A549 (cell line): ENCODE measurements around the gene PHACTR2. TPM values are rescaled to one million over a fixed set of nuclear protein-coding genes. Genes with fewer than 3 reads are reported as not detected.

ENCODE experiments used
- ATAC-seq, 2 experiments: fragments of 200-7000 bp in 1 of 2; fragments of >200 bp in 1 of 2; cut with Nextera tagmentation in 1 of 2; cut with Tn5 transposase in 1 of 2; 3 replicates each; pipeline versions ENCODE4 v1.8.0 to v1.9.1; 2018 to 2020; ENCODE audit warnings: mild to moderate bottlenecking in 1 of 2, moderate library complexity in 1 of 2
- CTCF ChIA-PET: fragments of 300-600 bp; sonication (Branson Sonifier 250); formaldehyde crosslinking; extraction: SDS; loops from one replicate; lab custom pipeline; 2021; ENCODE audit warnings: antibody characterized with exemption, inconsistent platforms; lab: Yijun Ruan, JAX
- POLR2A ChIA-PET: fragments of 350-600 bp; formaldehyde crosslinking; extraction: SDS; loops from one replicate; lab custom pipeline; 2021; ENCODE audit warnings: antibody characterized with exemption, inconsistent platforms; lab: Yijun Ruan, JAX
- DNase-seq, 2 experiments: peaks; one replicate each; pipeline versions ENCODE4 v3.0.0 to v3.0.0-alpha.2; 2011 to 2016; ENCODE audit warnings: low read depth in 1 of 2, low spot score in 1 of 2
- FAIRE-seq: peaks from 2 replicates; lab custom pipeline; 2011; peaks lifted over from hg19 to GRCh38; lab: Jason Lieb, UNC
- H3K27ac ChIP-seq, 2 experiments: fragments of >200 bp; sonication (Bioruptor Twin); formaldehyde crosslinking; 3 replicates each; pipeline ENCODE4 v1.5.1; 2016 to 2017
- H3K4me1 ChIP-seq: fragments of >200 bp; sonication (Bioruptor Twin); formaldehyde crosslinking; 3 replicates; pipeline ENCODE4 v1.6.1; 2016
- H3K4me2 ChIP-seq: fragments of >200 bp; sonication (Bioruptor Twin); formaldehyde crosslinking; 3 replicates; pipeline ENCODE4 v1.6.1; 2016
- H3K4me3 ChIP-seq: fragments of >200 bp; sonication (Bioruptor Twin); formaldehyde crosslinking; 3 replicates; pipeline ENCODE4 v1.5.1; 2016
- H3K9me3 ChIP-seq: fragments of >200 bp; sonication (Bioruptor Twin); formaldehyde crosslinking; 3 replicates; pipeline ENCODE4 v1.6.1; 2016
- ATOH8 ChIP-seq: fragments of 250-450 bp; sonication (Bioruptor Pico); IDR thresholded peaks from 2 replicates; pipeline ENCODE4 v1.5.0; 2020; ENCODE audit warnings: low read depth, mild to moderate bottlenecking, moderate library complexity
- BHLHE40 ChIP-seq: IDR thresholded peaks from 2 replicates; pipeline ENCODE4 v1.6.1; 2012; ENCODE audit warnings: low read depth, low read length, inconsistent platforms
- CBX2 ChIP-seq: fragments of 200-600 bp; sonication (generic); IDR thresholded peaks from 2 replicates; pipeline ENCODE4 v1.6.1; 2016; ENCODE audit warnings: low read depth, mild to moderate bottlenecking, borderline replicate concordance
- CHD4 ChIP-seq: fragments of 200-600 bp; sonication (generic); IDR thresholded peaks from 2 replicates; pipeline ENCODE4 v1.6.1; 2016; ENCODE audit warnings: antibody characterized with exemption, mild to moderate bottlenecking, borderline replicate concordance
- CTCF ChIP-seq: fragments of >200 bp; sonication (Bioruptor Twin); formaldehyde crosslinking; IDR thresholded peaks from 3 replicates; pipeline ENCODE4 v1.5.1; 2016
- E2F6 ChIP-seq: IDR thresholded peaks from 2 replicates; pipeline ENCODE4 v1.6.1; 2012; ENCODE audit warnings: low read depth, borderline replicate concordance
- EHF ChIP-seq: fragments of 250-450 bp; sonication (Bioruptor Pico); IDR thresholded peaks from 2 replicates; pipeline ENCODE4 v1.5.0; 2020; ENCODE audit warnings: mild to moderate bottlenecking
- EP300 ChIP-seq, 2 experiments: fragments of >200 bp; sonication (Bioruptor Twin); formaldehyde crosslinking; IDR thresholded peaks; 2 replicates in 1 of 2; 3 replicates in 1 of 2; pipeline ENCODE4 v1.6.1; 2016 to 2017
- ESRRA ChIP-seq: fragments of 150-350 bp; IDR thresholded peaks from 2 replicates; pipeline ENCODE4 v1.6.1; 2014; ENCODE audit warnings: mild to moderate bottlenecking, low read length, borderline replicate concordance
- FOSB ChIP-seq: fragments of 250-450 bp; sonication (Bioruptor Pico); IDR thresholded peaks from 2 replicates; pipeline ENCODE4 v1.5.0; 2020; ENCODE audit warnings: mild to moderate bottlenecking, moderate library complexity
- HES2 ChIP-seq: fragments of >200 bp; sonication (Bioruptor Twin); formaldehyde crosslinking; IDR thresholded peaks from 2 replicates; pipeline ENCODE4 v1.6.1; 2016
- HMGXB4 ChIP-seq: fragments of 250-450 bp; sonication (Bioruptor Pico); IDR thresholded peaks from 2 replicates; pipeline ENCODE4 v1.5.0; 2021; ENCODE audit warnings: mild to moderate bottlenecking, moderate library complexity, borderline replicate concordance
- HOXA7 ChIP-seq: fragments of 250-450 bp; sonication (Bioruptor Pico); IDR thresholded peaks from 2 replicates; pipeline ENCODE4 v1.5.0; 2020; ENCODE audit warnings: mild to moderate bottlenecking, moderate library complexity
- JUN ChIP-seq, 2 experiments: fragments of >200 bp; sonication (Bioruptor Twin); formaldehyde crosslinking; IDR thresholded peaks; 2 replicates in 1 of 2; 3 replicates in 1 of 2; pipeline ENCODE4 v1.6.1; 2016 to 2017
- JUNB ChIP-seq: fragments of >200 bp; sonication (Bioruptor Twin); formaldehyde crosslinking; IDR thresholded peaks from 2 replicates; pipeline ENCODE4 v1.6.1; 2016
- NPAS2 ChIP-seq: fragments of 250-450 bp; sonication (Bioruptor Pico); IDR thresholded peaks from 2 replicates; pipeline ENCODE4 v1.8.0; 2022; ENCODE audit warnings: mild to moderate bottlenecking, moderate library complexity, borderline replicate concordance
- NR3C1 ChIP-seq: fragments of >200 bp; sonication (Bioruptor Twin); formaldehyde crosslinking; IDR thresholded peaks from 3 replicates; pipeline ENCODE4 v1.6.1; 2017
- PBX3 ChIP-seq: IDR thresholded peaks from 2 replicates; pipeline ENCODE4 v1.6.1; 2012
- POLR2A ChIP-seq: IDR thresholded peaks from 2 replicates; pipeline ENCODE4 v1.6.1; 2012; ENCODE audit warnings: mild to moderate bottlenecking, low read length
- POLR2AphosphoS2 ChIP-seq: conservative IDR thresholded peaks from 2 replicates; pipeline ENCODE4 v1.6.1; 2012; ENCODE audit warnings: low read length, improper control_type of control experiment, inconsistent platforms
- RAD21 ChIP-seq, 2 experiments: fragments of >200 bp in 1 of 2; sonication (Bioruptor Twin) in 1 of 2; formaldehyde crosslinking in 1 of 2; IDR thresholded peaks in 1 of 2; conservative IDR thresholded peaks in 1 of 2; 2 replicates in 1 of 2; 3 replicates in 1 of 2; pipeline ENCODE4 v1.6.1; 2012 to 2018; ENCODE audit warnings: inconsistent platforms in 1 of 2
- RARB ChIP-seq: fragments of 250-450 bp; sonication (Bioruptor Pico); IDR thresholded peaks from 2 replicates; pipeline ENCODE4 v1.8.0; 2021; ENCODE audit warnings: mild to moderate bottlenecking, moderate library complexity
- REST ChIP-seq: fragments of 200-600 bp; sonication (generic); IDR thresholded peaks from 2 replicates; pipeline ENCODE4 v1.6.1; 2016; ENCODE audit warnings: antibody characterized with exemption, mild to moderate bottlenecking, moderate library complexity
- SREBF2 ChIP-seq: fragments of 450-650 bp; IDR thresholded peaks from 2 replicates; pipeline ENCODE4 v1.6.1; 2014; ENCODE audit warnings: mild to moderate bottlenecking, moderate library complexity
- ZFP36 ChIP-seq: fragments of 450-650 bp; IDR thresholded peaks from 2 replicates; pipeline ENCODE4 v1.6.1; 2014; ENCODE audit warnings: borderline replicate concordance; ENCODE audit not compliant: partially characterized antibody
- ZNF302 ChIP-seq: fragments of 250-450 bp; sonication (Bioruptor Pico); IDR thresholded peaks from 2 replicates; pipeline ENCODE4 v1.9.0; 2021; ENCODE audit warnings: inconsistent platforms, mild to moderate bottlenecking, moderate library complexity
- WGBS: methylation state at CpG from one replicate; pipeline ENCODE4 v1.1.6; 2017; ENCODE audit errors: missing lambda C conversion rate; 5-methylcytosine and 5-hydroxymethylcytosine counted together
- polyA plus RNA-seq, 4 experiments: library from polyadenylated mRNA; depleted of rRNA in 3 of 4; stranded (reverse); fragments of >200 nt; fragmentation: RNase III in 1 of 4; extraction: RNeasy Plus Mini Kit Qiagen cat#74134 plus additional on column Dnase treatment in 1 of 4; gene quantifications; 2 replicates in 3 of 4; 3 replicates in 1 of 4; pipeline ENCODE4 v1.2.3, GENCODE V29; 2011 to 2017

Gene PHACTR2
- polyA plus RNA-seq, 2 of the 4 experiments (the other 2 are of a cell fraction), result 2.5 to 10.4 TPM

- H3K4me1 ChIP-seq, result no peaks in the 10 kb centered on the region
- FAIRE-seq (no peak), DNase-seq (no peak), ATAC-seq (no peak)
- WGBS, result 44% methylated on average over 5 of the region's 5 CpGs
- no peak overlapping the region for H3K4me3 ChIP-seq
- CTCF ChIA-PET, result no interaction called here
- no peak overlapping the region for H3K27ac ChIP-seq
- TF ChIP-seq JUN (IDR thresholded peaks at IDR 0.05), result no peak
- TF ChIP-seq EHF (CRISPR knock-in tag), result no peak
- no peak for TF ChIP-seq REST
- no peak for TF ChIP-seq HOXA7
- no peak for TF ChIP-seq FOSB (CRISPR knock-in tag)
- TF ChIP-seq HES2, result no peak
- TF ChIP-seq POLR2A, result no peak
- TF ChIP-seq CTCF, result no peak
- no peak for TF ChIP-seq HMGXB4 (CRISPR knock-in tag)
- TF ChIP-seq BHLHE40, result no peak
- no peak for TF ChIP-seq ZNF302 (CRISPR knock-in tag)
- TF ChIP-seq NR3C1, result no peak
- no peak for TF ChIP-seq ZFP36
- no peak for TF ChIP-seq JUNB
- no peak for TF ChIP-seq NPAS2
- no peak for TF ChIP-seq PBX3
- TF ChIP-seq CBX2, result no peak
- no peak for TF ChIP-seq EP300 (IDR thresholded peaks at IDR 0.05)
- no peak for TF ChIP-seq POLR2AphosphoS2
- TF ChIP-seq RAD21 (conservative IDR thresholded peaks at IDR 0.05 in 1 of 2, IDR thresholded peaks at IDR 0.05 in 1 of 2), result no peak
- TF ChIP-seq, all 56 proteins: peak for 0
- POLR2A ChIA-PET, result no interaction called here
- Histone ChIP-seq H3K9me3 (no peaks in the 10 kb centered on the region), H3K4me2 (no peak overlapping the region)
Observed at GRCh38 chr6:143655541-143655940, 22.2 kb upstream of the PHACTR2 start.

- 87% methylated on average over 4 of the region's 4 CpGs for WGBS
- no peak overlapping the region for H3K4me2 ChIP-seq
- no peaks in the 10 kb centered on the region for H3K9me3 ChIP-seq
- H3K4me1 ChIP-seq, result no peaks in the 10 kb centered on the region
- ChIA-PET CTCF (no interaction called here), POLR2A (no interaction called here)
- H3K27ac ChIP-seq, result no peak overlapping the region
- no peak for DNase-seq
- FAIRE-seq, result no peak
- H3K4me3 ChIP-seq, result no peak overlapping the region
- ATAC-seq, result no peak
- TF ChIP-seq RARB (CRISPR knock-in tag) (no peak), JUN (IDR thresholded peaks at IDR 0.05) (no peak), ATOH8 (no peak), HES2 (no peak), E2F6 (no peak), ESRRA (no peak), ZFP36 (no peak), CHD4 (no peak), PBX3 (no peak), BHLHE40 (no peak), SREBF2 (no peak)
Observed at GRCh38 chr6:143656026-143656425, 21.7 kb upstream of the PHACTR2 start.
